CD14-positive monocyte (primary cell): ENCODE data around the gene SEC63. TPM values are rescaled to one million over a fixed set of nuclear protein-coding genes. Genes with fewer than 3 reads are reported as not detected.

Experiments used
- DNase-seq, 3 donors: peaks; one replicate each; pipeline ENCODE4 v3.0.0-alpha.2; 2011 to 2022
- H2AFZ ChIP-seq: 2 replicates; pipeline ENCODE4 v1.6.0; 2012; ENCODE audit warnings: mild to moderate bottlenecking, low read depth, low read length, inconsistent platforms; ENCODE audit not compliant: insufficient read depth, poor library complexity, severe bottlenecking
- H3K27ac ChIP-seq, 2 donors: 1 replicate in 1 of 2; 2 replicates in 1 of 2; pipeline ENCODE4 v1.5.1; 2012 to 2013; ENCODE audit warnings: low read length in 2 of 2, control low read depth in 1 of 2, inconsistent platforms in 1 of 2, low read depth in 1 of 2, mild to moderate bottlenecking in 1 of 2
- H3K27me3 ChIP-seq, 2 donors: one replicate each; pipeline versions ENCODE4 v1.6.0 to v1.6.1; 2011 to 2013; ENCODE audit warnings: low read length in 2 of 2; ENCODE audit not compliant: control insufficient read depth in 2 of 2, insufficient read depth in 2 of 2
- H3K36me3 ChIP-seq, 2 donors: replicated peaks in 1 of 2; 1 replicate in 1 of 2; 2 replicates in 1 of 2; pipeline versions ENCODE4 v1.5.1 to v1.6.1; 2012 to 2013; ENCODE audit warnings: low read length in 2 of 2, control low read depth in 1 of 2, inconsistent platforms in 1 of 2, mild to moderate bottlenecking in 1 of 2; ENCODE audit not compliant: insufficient read depth in 2 of 2, control insufficient read depth in 1 of 2
- H3K4me1 ChIP-seq, 2 donors: 1 replicate in 1 of 2; 2 replicates in 1 of 2; pipeline versions ENCODE4 v1.5.1 to v1.6.1; 2012 to 2013; ENCODE audit warnings: low read length in 2 of 2, control low read depth in 1 of 2, inconsistent platforms in 1 of 2, mild to moderate bottlenecking in 1 of 2, moderate library complexity in 1 of 2; ENCODE audit not compliant: insufficient read depth in 2 of 2, control insufficient read depth in 1 of 2
- H3K4me2 ChIP-seq: replicated peaks from 2 replicates; pipeline ENCODE3; 2012; ENCODE audit warnings: low read length, moderate library complexity, mild to moderate bottlenecking; ENCODE audit not compliant: poor library complexity, severe bottlenecking; ENCODE audit errors: extremely low read depth
- H3K4me3 ChIP-seq, 3 experiments: fragments of 200-600 bp in 1 of 3; sonication (generic) in 1 of 3; replicated peaks in 1 of 3; 1 replicate in 2 of 3; 2 replicates in 1 of 3; pipeline ENCODE4 v1.5.1; 2011 to 2013; ENCODE audit warnings: low read length in 3 of 3, mild to moderate bottlenecking in 3 of 3, control low read depth in 2 of 3, low read depth in 2 of 3, inconsistent platforms in 1 of 3, moderate library complexity in 1 of 3
- H3K79me2 ChIP-seq: 2 replicates; pipeline ENCODE4 v1.6.0; 2012; ENCODE audit warnings: mild to moderate bottlenecking, control low read depth, inconsistent platforms, low read length, moderate library complexity; ENCODE audit not compliant: insufficient read depth
- H3K9ac ChIP-seq: 2 replicates; pipeline ENCODE4 v1.6.0; 2017; ENCODE audit warnings: low read length, mild to moderate bottlenecking; ENCODE audit not compliant: insufficient read depth, poor library complexity, severe bottlenecking
- H3K9me3 ChIP-seq, 2 donors: replicated peaks in 1 of 2; 1 replicate in 1 of 2; 2 replicates in 1 of 2; pipeline versions ENCODE4 v1.5.1 to v1.6.1; 2012 to 2013; ENCODE audit warnings: low read length in 2 of 2, control low read depth in 1 of 2; ENCODE audit not compliant: control insufficient read depth in 1 of 2, insufficient read depth in 1 of 2
- H4K20me1 ChIP-seq: 2 replicates; pipeline ENCODE4 v1.6.0; 2012; ENCODE audit warnings: mild to moderate bottlenecking, low read length, control low read depth, moderate library complexity; ENCODE audit not compliant: insufficient read depth
- H3K27ac Mint-ChIP-seq, 7 donors: one replicate each; pipeline ENCODE4 v1.8.0; 2020; ENCODE audit warnings: mild to moderate bottlenecking in 7 of 7, mixed read lengths in 7 of 7, moderate library complexity in 6 of 7, inconsistent platforms in 2 of 7
- H3K27me3 Mint-ChIP-seq, 3 donors: one replicate each; pipeline ENCODE4 v1.8.0; 2021 to 2022; ENCODE audit warnings: low read depth in 3 of 3, mild to moderate bottlenecking in 3 of 3, mixed read lengths in 3 of 3, moderate library complexity in 3 of 3, inconsistent platforms in 1 of 3
- H3K36me3 Mint-ChIP-seq, 2 donors: one replicate each; pipeline ENCODE4 v1.8.0; 2020; ENCODE audit warnings: mixed read lengths in 2 of 2, inconsistent platforms in 1 of 2, mild to moderate bottlenecking in 1 of 2
- H3K4me1 Mint-ChIP-seq: one replicate; pipeline ENCODE4 v1.8.0; 2020; ENCODE audit warnings: mild to moderate bottlenecking, mixed read lengths
- H3K4me3 Mint-ChIP-seq, 2 donors: one replicate each; pipeline ENCODE4 v1.8.0; 2020; ENCODE audit warnings: mild to moderate bottlenecking in 2 of 2, mixed read lengths in 2 of 2, moderate library complexity in 1 of 2
- H3K9me3 Mint-ChIP-seq, 7 donors: one replicate each; pipeline ENCODE4 v1.8.0; 2020 to 2022; ENCODE audit warnings: mixed read lengths in 7 of 7, mild to moderate bottlenecking in 6 of 7, moderate library complexity in 6 of 7, inconsistent platforms in 2 of 7
- CTCF ChIP-seq: fragments of 200-600 bp; IDR thresholded peaks from one replicate; pipeline ENCODE4 v1.8.0; 2022; ENCODE audit warnings: antibody characterized with exemption, mild to moderate bottlenecking
- whole genome bisulfite sequencing: methylation state at CpG from one replicate; pipeline ENCODE4 v1.1.5; 2013; ENCODE audit warnings: missing lambda C conversion rate; ENCODE audit not compliant: insufficient coverage; 5-methylcytosine and 5-hydroxymethylcytosine counted together
- intact Hi-C, 2 donors: fragments of 100-400 bp; cut with micrococcal nuclease; formaldehyde crosslinking; loops; one replicate each; pipeline versions ENCODE4 v1.15.0 to v1.15.1; 2023
- polyA plus RNA-seq, 3 donors: library from polyadenylated mRNA; depleted of rRNA in 1 of 3; unstranded in 2 of 3; stranded (reverse) in 1 of 3; fragments of 300-500 nt in 2 of 3; fragments of >200 nt in 1 of 3; fragmentation: Illumina TruSeq in 2 of 3; gene quantifications; 1 replicate in 2 of 3; 2 replicates in 1 of 3; pipeline ENCODE4 v1.2.3, GENCODE V29; 2012 to 2021

SEC63 gene
- polyA plus RNA-seq, 3 donors: 12.0 to 33.7 (median 12.7) TPM

DNA sequence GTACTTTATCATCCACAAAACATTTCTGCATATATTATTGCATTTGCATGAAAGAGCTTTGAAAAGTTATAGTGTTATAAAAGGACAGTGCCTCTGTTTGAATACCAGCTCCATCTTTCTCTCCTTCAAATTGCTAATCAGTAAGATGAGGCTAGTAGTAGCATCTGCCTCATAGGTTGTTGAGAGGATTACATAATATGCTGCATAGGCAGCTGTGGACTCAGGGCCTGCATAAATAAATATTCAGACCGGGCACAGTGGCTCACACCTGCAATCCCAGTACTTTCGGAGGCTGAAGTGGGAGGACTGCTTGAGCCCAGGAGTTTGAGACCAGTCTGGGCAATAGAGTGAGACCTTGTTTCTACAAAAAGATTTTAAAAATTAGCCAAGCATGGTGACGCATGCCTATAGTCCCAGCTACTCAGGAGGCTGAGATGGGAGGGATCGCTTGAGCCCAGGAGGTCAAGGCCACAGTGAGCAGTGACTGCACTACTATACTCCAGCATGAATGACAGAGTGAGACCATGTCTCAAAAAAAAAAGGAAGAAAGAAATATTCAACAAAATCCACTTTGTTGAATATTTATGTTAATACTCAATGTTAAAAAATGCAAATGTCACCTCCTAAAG is 18.3 kb upstream of the SEC63 start:
- Mint-ChIP-seq H3K4me3 (no peak overlapping the region), H3K4me1 (no peaks in the 10 kb centered on the region), H3K27me3 (peaks cover 3 to 13% (median 5%) of the 10 kb centered on the region in 3 donors), H3K27ac (no peak overlapping the region), H3K9me3 (no peaks in the 10 kb centered on the region), H3K36me3 (no peaks in the 10 kb centered on the region)
- Histone ChIP-seq H3K4me2 (no peak overlapping the region), H3K9ac (no peak overlapping the region), H3K36me3 (no peaks in the 10 kb centered on the region), H2AFZ (no peak overlapping the region), H3K4me1 (no peaks in the 10 kb centered on the region), H3K27me3 (peaks cover 0 to 3% of the 10 kb centered on the region in 2 donors), H4K20me1 (no peaks in the 10 kb centered on the region), H3K9me3 (no peaks in the 10 kb centered on the region), H3K27ac (no peak overlapping the region), H3K4me3 (no peak overlapping the region), H3K79me2 (no peaks in the 10 kb centered on the region)
- 100% methylated on average over 1 of the region's 4 CpGs for WGBS
- DNase-seq: no peak
- TF ChIP-seq CTCF: no peak
- intact Hi-C loops: no loop called here

DNA sequence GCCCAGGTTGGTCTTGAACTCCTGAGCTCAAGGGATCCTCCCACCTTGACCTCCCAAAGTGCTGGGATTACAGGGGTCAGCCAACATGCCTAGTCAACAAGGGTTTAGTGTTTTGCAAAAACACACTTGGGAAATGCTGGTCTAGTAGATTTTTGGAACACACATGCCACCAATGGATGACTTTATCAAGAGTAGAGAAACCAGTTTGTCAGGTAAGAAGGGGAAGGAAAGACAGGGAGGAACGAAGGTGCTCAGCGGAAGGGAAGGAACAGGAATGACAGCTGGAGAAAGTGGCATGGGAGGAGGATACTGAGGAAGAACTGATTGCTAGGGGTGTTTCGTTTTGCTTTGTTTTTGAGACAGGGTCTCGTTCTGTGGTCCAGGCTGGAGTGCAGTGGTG is 15.6 kb upstream of the SEC63 start:
- no peaks in the 10 kb centered on the region for H3K36me3 Mint-ChIP-seq
- no peak for TF ChIP-seq CTCF
- H3K9me3 ChIP-seq: no peaks in the 10 kb centered on the region
- H3K4me2 ChIP-seq: no peak overlapping the region
- H3K27ac ChIP-seq: no peak overlapping the region
- no peaks in the 10 kb centered on the region for H3K4me1 Mint-ChIP-seq
- H3K27me3 ChIP-seq: peaks cover 0 to 3% of the 10 kb centered on the region in 2 donors
- no peak overlapping the region for H3K4me3 ChIP-seq
- no peaks in the 10 kb centered on the region for H3K36me3 ChIP-seq
- H3K9ac ChIP-seq: no peak overlapping the region
- peaks cover 5 to 13% (median 7%) of the 10 kb centered on the region in 3 donors for H3K27me3 Mint-ChIP-seq
- no peak overlapping the region for H2AFZ ChIP-seq
- H3K4me3 Mint-ChIP-seq: no peak overlapping the region
- H4K20me1 ChIP-seq: no peaks in the 10 kb centered on the region
- 67% methylated on average over 2 of the region's 4 CpGs for WGBS
- no peaks in the 10 kb centered on the region for H3K9me3 Mint-ChIP-seq
- intact Hi-C loops: no loop called here
- H3K27ac Mint-ChIP-seq: no peak overlapping the region
- H3K79me2 ChIP-seq: no peaks in the 10 kb centered on the region
- H3K4me1 ChIP-seq: no peaks in the 10 kb centered on the region
- no peak for DNase-seq
